Body of pancreas (tissue), 4 donors: ENCODE measurements around the gene CDKN1C.

Experiments used
- POLR2A ChIP-seq, 3 donors: fragments of 450-650 bp; IDR thresholded peaks; one replicate each; pipeline ENCODE4 v1.6.1; 2016; ENCODE audit warnings: antibody characterized with exemption in 3 of 3, mild to moderate bottlenecking in 2 of 3
- TF ChIP-seq, protein P1 (sequence below), 7 experiments: fragments of 450-650 bp in 4 of 7; fragments of 200-600 bp in 3 of 7; sonication (generic) in 3 of 7; IDR thresholded peaks; one replicate each; pipeline ENCODE4 v1.5.1; 2016 to 2019; ENCODE audit warnings: antibody characterized with exemption in 7 of 7

DNA sequence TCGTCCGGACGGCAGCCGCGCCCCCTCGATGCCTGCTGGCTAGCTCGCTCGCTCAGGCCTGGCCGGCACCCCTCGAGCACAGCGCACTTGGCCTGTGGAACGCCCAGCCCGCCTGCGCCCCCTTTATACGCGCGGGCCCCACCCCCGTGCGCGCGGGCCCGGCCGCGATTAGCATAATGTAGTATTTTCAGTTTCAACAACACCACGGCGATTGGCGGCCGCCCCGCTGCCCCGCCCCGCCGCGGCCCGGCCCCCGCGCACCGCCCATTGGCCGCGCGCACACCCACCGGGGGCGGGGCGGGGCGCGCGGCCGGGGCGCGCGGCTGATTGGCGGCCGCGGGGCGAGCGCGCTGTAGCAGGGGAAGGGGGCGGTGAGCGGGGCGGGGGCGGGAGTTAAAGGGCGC, at the start of gene CDKN1C:
- TF ChIP-seq, protein P1, sequence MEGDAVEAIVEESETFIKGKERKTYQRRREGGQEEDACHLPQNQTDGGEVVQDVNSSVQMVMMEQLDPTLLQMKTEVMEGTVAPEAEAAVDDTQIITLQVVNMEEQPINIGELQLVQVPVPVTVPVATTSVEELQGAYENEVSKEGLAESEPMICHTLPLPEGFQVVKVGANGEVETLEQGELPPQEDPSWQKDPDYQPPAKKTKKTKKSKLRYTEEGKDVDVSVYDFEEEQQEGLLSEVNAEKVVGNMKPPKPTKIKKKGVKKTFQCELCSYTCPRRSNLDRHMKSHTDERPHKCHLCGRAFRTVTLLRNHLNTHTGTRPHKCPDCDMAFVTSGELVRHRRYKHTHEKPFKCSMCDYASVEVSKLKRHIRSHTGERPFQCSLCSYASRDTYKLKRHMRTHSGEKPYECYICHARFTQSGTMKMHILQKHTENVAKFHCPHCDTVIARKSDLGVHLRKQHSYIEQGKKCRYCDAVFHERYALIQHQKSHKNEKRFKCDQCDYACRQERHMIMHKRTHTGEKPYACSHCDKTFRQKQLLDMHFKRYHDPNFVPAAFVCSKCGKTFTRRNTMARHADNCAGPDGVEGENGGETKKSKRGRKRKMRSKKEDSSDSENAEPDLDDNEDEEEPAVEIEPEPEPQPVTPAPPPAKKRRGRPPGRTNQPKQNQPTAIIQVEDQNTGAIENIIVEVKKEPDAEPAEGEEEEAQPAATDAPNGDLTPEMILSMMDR (IDR thresholded peaks at IDR 0.05), result no peak
- TF ChIP-seq POLR2A (IDR thresholded peaks at IDR 0.05), result peak; percentile 87 to 93 (median 93)
